WTC11 (cell line): ENCODE measurements around the gene CPLX3. TPM values are rescaled to one million over a fixed set of nuclear protein-coding genes. Genes with fewer than 3 reads are reported as not detected.

ENCODE experiments used
- ATAC-seq: fragments of 200-7000 bp; cut with Tn5 transposase; 2 replicates; pipeline ENCODE4 v1.10.0; 2021; ENCODE audit warnings: mild to moderate bottlenecking, moderate library complexity
- CTCF ChIA-PET: fragments of 300-600 bp; sonication (Branson Sonifier 250); formaldehyde crosslinking; loops from one replicate; lab custom pipeline; 2021; ENCODE audit warnings: antibody characterized with exemption; lab: Charles Lee
- POLR2A ChIA-PET: fragments of 350-600 bp; sonication (Branson Sonifier 250); formaldehyde crosslinking; loops from one replicate; lab custom pipeline; 2021; ENCODE audit warnings: antibody characterized with exemption; lab: Charles Lee
- DNase-seq: peaks from one replicate; pipeline ENCODE4 v3.0.0; 2021; ENCODE audit warnings: low spot score
- H3K27ac Mint-ChIP-seq: 2 replicates; pipeline ENCODE4 v1.8.0; 2021; ENCODE audit warnings: mixed read lengths
- H3K27me3 Mint-ChIP-seq: 2 replicates; pipeline ENCODE4 v1.8.0; 2021; ENCODE audit warnings: low read depth, mild to moderate bottlenecking, moderate library complexity, mixed read lengths
- H3K36me3 Mint-ChIP-seq: 2 replicates; pipeline ENCODE4 v1.8.0; 2021; ENCODE audit warnings: mixed read lengths
- H3K4me1 Mint-ChIP-seq: 2 replicates; pipeline ENCODE4 v1.8.0; 2022; ENCODE audit warnings: mixed read lengths
- H3K4me3 Mint-ChIP-seq: 2 replicates; pipeline ENCODE4 v1.8.0; 2021; ENCODE audit warnings: mild to moderate bottlenecking, moderate library complexity, mixed read lengths
- H3K9me3 Mint-ChIP-seq: 2 replicates; pipeline ENCODE4 v1.8.0; 2021; ENCODE audit warnings: mixed read lengths
- CBFB ChIP-seq: sonication (generic); formaldehyde crosslinking; IDR thresholded peaks from 2 replicates; pipeline ENCODE4 v1.8.1; 2022; ENCODE audit warnings: mild to moderate bottlenecking, low read depth, missing genetic modification reagents
- CDX4 ChIP-seq: fragments of 250-450 bp; sonication (Bioruptor Pico); IDR thresholded peaks from 2 replicates; pipeline ENCODE4 v1.9.0; 2021; ENCODE audit warnings: moderate library complexity, mild to moderate bottlenecking, inconsistent platforms, borderline replicate concordance
- ELF4 ChIP-seq: sonication (generic); formaldehyde crosslinking; IDR thresholded peaks from 2 replicates; pipeline ENCODE4 v1.8.1; 2022; ENCODE audit warnings: low read depth, mild to moderate bottlenecking, moderate library complexity, missing genetic modification reagents
- EMX1 ChIP-seq: fragments of 250-450 bp; sonication (Bioruptor Pico); IDR thresholded peaks from 2 replicates; pipeline ENCODE4 v1.8.0; 2021; ENCODE audit warnings: mild to moderate bottlenecking
- ESRRA ChIP-seq: sonication (generic); formaldehyde crosslinking; IDR thresholded peaks from 2 replicates; pipeline ENCODE4 v1.8.1; 2022; ENCODE audit warnings: mild to moderate bottlenecking, missing genetic modification reagents, borderline replicate concordance
- FOXK1 ChIP-seq: sonication (generic); formaldehyde crosslinking; IDR thresholded peaks from 2 replicates; pipeline ENCODE4 v1.8.0; 2022; ENCODE audit warnings: mild to moderate bottlenecking, moderate library complexity, missing genetic modification reagents
- HMGA2 ChIP-seq: fragments of 250-450 bp; sonication (Bioruptor Pico); IDR thresholded peaks from 2 replicates; pipeline ENCODE4 v1.4.0; 2021; ENCODE audit warnings: mild to moderate bottlenecking, moderate library complexity
- IRF1 ChIP-seq: sonication (generic); formaldehyde crosslinking; IDR thresholded peaks from 2 replicates; pipeline ENCODE4 v1.8.0; 2023; ENCODE audit warnings: missing genetic modification reagents
- JAZF1 ChIP-seq: fragments of 250-450 bp; sonication (Bioruptor Pico); IDR thresholded peaks from 2 replicates; pipeline ENCODE4 v1.9.0; 2021; ENCODE audit warnings: moderate library complexity, mild to moderate bottlenecking, inconsistent platforms
- PRRX2 ChIP-seq: fragments of 250-450 bp; sonication (Bioruptor Pico); IDR thresholded peaks from 2 replicates; pipeline ENCODE4 v1.8.0; 2021; ENCODE audit warnings: mild to moderate bottlenecking
- RELA ChIP-seq: sonication (generic); formaldehyde crosslinking; IDR thresholded peaks from 2 replicates; pipeline ENCODE4 v1.8.1; 2022; ENCODE audit warnings: missing genetic modification reagents, mild to moderate bottlenecking, borderline replicate concordance
- SMAD3 ChIP-seq: sonication (generic); formaldehyde crosslinking; IDR thresholded peaks from 2 replicates; pipeline ENCODE4 v1.8.0; 2022; ENCODE audit warnings: missing genetic modification reagents, mild to moderate bottlenecking, borderline replicate concordance
- SP1 ChIP-seq: sonication (generic); formaldehyde crosslinking; conservative IDR thresholded peaks from 2 replicates; pipeline ENCODE4 v1.8.1; 2022; ENCODE audit warnings: missing genetic modification reagents
- TCF7 ChIP-seq: sonication (generic); formaldehyde crosslinking; IDR thresholded peaks from 2 replicates; pipeline ENCODE4 v1.8.0; 2022; ENCODE audit warnings: mild to moderate bottlenecking, low read depth, missing genetic modification reagents, moderate library complexity
- USF1 ChIP-seq: sonication (generic); formaldehyde crosslinking; IDR thresholded peaks from 2 replicates; pipeline ENCODE4 v1.8.0; 2022; ENCODE audit warnings: mild to moderate bottlenecking, missing genetic modification reagents
- ZNF121 ChIP-seq: sonication (generic); formaldehyde crosslinking; IDR thresholded peaks from 2 replicates; pipeline ENCODE4 v1.8.0; 2023; ENCODE audit warnings: missing genetic modification reagents
- ZNF219 ChIP-seq: sonication (generic); formaldehyde crosslinking; IDR thresholded peaks from 2 replicates; pipeline ENCODE4 v1.8.0; 2023; ENCODE audit warnings: missing genetic modification reagents, mild to moderate bottlenecking, borderline replicate concordance
- ZNF423 ChIP-seq: fragments of 250-450 bp; sonication (Bioruptor Pico); IDR thresholded peaks from 2 replicates; pipeline ENCODE4 v2.1.2; 2022; ENCODE audit warnings: mild to moderate bottlenecking, moderate library complexity
- total RNA-seq: library from RNA; stranded (reverse); gene quantifications from 3 replicates; pipeline ENCODE4 v1.2.3, GENCODE V29; 2021
- TF ChIP-seq, protein P1 (sequence below): sonication (generic); formaldehyde crosslinking; IDR thresholded peaks from 2 replicates; pipeline ENCODE4 v1.8.1; 2023; ENCODE audit warnings: mild to moderate bottlenecking, missing genetic modification reagents
- TF ChIP-seq, protein P2 (sequence below): sonication (generic); formaldehyde crosslinking; IDR thresholded peaks from 2 replicates; pipeline ENCODE4 v1.8.1; 2023; ENCODE audit warnings: mild to moderate bottlenecking, missing genetic modification reagents
- TF ChIP-seq, protein P3 (sequence below): sonication (generic); formaldehyde crosslinking; IDR thresholded peaks from 2 replicates; pipeline ENCODE4 v1.8.0; 2022; ENCODE audit warnings: mild to moderate bottlenecking, missing genetic modification reagents
- TF ChIP-seq, protein P4 (sequence below): fragments of 250-450 bp; sonication (Bioruptor Pico); IDR thresholded peaks from 2 replicates; pipeline ENCODE4 v2.1.2; 2022; ENCODE audit warnings: mild to moderate bottlenecking, moderate library complexity
- TF ChIP-seq, protein P5 (sequence below): fragments of 200-600 bp; IDR thresholded peaks from 2 replicates; pipeline ENCODE4 v1.8.0; 2022; ENCODE audit warnings: antibody characterized with exemption

CPLX3 gene
- total RNA-seq, 1 experiment from 2014 or later: 0.09 TPM

DNA sequence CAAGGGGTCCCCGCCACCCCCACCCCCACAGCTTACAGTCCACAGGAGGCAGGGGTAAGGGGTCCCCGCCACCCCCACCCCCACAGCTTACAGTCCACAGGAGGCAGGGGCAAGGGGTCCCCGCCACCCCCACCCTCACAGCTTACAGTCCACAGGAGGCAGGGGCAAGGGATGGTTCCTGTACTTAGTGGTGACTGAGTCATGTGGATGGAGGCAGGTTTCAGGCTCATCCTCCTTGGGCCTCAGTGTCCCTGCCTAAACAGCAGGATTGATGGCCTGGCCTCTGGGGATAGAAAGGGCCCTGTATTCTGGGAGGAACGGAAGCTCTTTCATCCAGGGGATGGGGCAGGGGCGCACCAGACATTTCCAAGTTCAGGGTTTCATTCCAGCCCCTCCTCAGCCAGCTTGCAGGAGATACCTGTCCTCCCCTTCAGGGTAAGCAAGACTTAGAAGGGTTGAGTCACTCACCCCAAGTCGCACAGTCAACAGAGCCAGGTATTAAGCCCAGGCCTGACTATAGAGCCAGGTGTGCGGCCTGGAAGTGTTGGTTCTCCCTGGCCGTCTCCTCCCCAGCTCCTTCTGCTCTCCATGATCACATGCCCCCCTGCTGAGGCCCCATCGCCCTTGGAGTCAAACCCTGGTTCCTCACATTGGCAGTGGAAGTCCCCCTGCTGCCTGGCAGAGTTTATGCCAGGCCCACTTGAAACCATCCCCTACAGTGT lies 32.0 kb upstream of the CPLX3 start (continued):
- no peak for TF ChIP-seq EMX1 (CRISPR knock-in tag)

GRCh38 chr15:74794970-74795349 lies 31.5 kb upstream of the CPLX3 start:
- ATAC-seq: no peak

DNA sequence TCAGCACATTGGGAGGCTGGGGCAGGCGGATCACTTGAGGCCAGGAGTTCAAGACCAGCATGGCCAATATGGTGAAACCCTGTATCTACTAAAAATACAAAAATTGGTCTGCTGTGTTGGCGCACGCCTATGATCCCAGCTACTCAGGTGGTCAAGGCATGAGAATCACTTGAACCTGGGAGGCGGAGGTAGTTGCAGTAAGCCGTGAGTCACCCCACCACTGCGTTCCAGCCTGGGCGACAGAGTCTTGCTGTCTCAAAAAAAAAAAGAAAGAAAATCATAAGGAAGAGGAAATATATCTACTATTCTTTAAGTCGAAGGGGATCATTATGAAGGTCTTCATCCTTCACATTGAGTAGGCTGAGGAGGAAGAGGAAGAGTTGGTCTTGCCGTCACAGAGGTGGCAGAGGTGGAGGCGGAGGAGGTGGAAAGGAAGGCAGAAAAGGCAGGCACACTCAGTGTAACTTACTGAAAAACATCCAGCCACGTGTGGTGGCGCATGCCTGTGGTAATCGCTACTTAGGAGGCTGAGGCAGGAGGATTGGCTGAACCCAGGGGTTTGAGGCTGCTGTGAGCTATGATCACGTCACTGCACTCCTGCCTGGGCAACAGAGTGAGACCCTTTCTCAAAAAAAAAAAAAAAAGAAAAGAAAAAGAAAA lies 30.3 kb upstream of the CPLX3 start:
- no peak overlapping the region for H3K27ac Mint-ChIP-seq
- peaks cover 19% of the 10 kb centered on the region for H3K4me1 Mint-ChIP-seq
- H3K27me3 Mint-ChIP-seq: no peaks in the 10 kb centered on the region
- no peak overlapping the region for H3K4me3 Mint-ChIP-seq
- ATAC-seq (no peak), DNase-seq (no peak)
- ChIA-PET CTCF (interaction anchor here (1.1 to 4.9 kb wide), 2 partner anchors 21 to 25 kb away, joined by 3 to 101 read pairs; no protein-coding TSS in a partner anchor), POLR2A (no interaction called here)
- no peaks in the 10 kb centered on the region for H3K9me3 Mint-ChIP-seq
- no peaks in the 10 kb centered on the region for H3K36me3 Mint-ChIP-seq
- TF ChIP-seq ZNF121 (CRISPR knock-in tag) (no peak), SP1 (no peak), USF1 (CRISPR knock-in tag) (no peak), HMGA2 (CRISPR knock-in tag) (no peak), RELA (CRISPR knock-in tag) (no peak), ZNF219 (CRISPR knock-in tag) (no peak), ELF4 (CRISPR knock-in tag) (no peak), ZNF423 (CRISPR knock-in tag) (no peak), CDX4 (CRISPR knock-in tag) (no peak), PRRX2 (CRISPR knock-in tag) (no peak)
- TF ChIP-seq, protein P1, sequence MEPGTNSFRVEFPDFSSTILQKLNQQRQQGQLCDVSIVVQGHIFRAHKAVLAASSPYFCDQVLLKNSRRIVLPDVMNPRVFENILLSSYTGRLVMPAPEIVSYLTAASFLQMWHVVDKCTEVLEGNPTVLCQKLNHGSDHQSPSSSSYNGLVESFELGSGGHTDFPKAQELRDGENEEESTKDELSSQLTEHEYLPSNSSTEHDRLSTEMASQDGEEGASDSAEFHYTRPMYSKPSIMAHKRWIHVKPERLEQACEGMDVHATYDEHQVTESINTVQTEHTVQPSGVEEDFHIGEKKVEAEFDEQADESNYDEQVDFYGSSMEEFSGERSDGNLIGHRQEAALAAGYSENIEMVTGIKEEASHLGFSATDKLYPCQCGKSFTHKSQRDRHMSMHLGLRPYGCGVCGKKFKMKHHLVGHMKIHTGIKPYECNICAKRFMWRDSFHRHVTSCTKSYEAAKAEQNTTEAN (CRISPR knock-in tag): no peak
- TF ChIP-seq, protein P2, sequence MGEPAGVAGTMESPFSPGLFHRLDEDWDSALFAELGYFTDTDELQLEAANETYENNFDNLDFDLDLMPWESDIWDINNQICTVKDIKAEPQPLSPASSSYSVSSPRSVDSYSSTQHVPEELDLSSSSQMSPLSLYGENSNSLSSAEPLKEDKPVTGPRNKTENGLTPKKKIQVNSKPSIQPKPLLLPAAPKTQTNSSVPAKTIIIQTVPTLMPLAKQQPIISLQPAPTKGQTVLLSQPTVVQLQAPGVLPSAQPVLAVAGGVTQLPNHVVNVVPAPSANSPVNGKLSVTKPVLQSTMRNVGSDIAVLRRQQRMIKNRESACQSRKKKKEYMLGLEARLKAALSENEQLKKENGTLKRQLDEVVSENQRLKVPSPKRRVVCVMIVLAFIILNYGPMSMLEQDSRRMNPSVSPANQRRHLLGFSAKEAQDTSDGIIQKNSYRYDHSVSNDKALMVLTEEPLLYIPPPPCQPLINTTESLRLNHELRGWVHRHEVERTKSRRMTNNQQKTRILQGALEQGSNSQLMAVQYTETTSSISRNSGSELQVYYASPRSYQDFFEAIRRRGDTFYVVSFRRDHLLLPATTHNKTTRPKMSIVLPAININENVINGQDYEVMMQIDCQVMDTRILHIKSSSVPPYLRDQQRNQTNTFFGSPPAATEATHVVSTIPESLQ (CRISPR knock-in tag): no peak

More at GRCh38 chr15:74794970-74795349, 31.5 kb upstream of the CPLX3 start:
- no peak for DNase-seq
- Mint-ChIP-seq H3K9me3 (no peaks in the 10 kb centered on the region), H3K27ac (no peak overlapping the region; the same call in 1 of the 2 replicates), H3K36me3 (no peaks in the 10 kb centered on the region), H3K4me1 (peaks cover 18% of the 10 kb centered on the region), H3K4me3 (no peak overlapping the region), H3K27me3 (no peaks in the 10 kb centered on the region)
- POLR2A ChIA-PET: no interaction called here
- TF ChIP-seq ESRRA (CRISPR knock-in tag) (no peak), EMX1 (CRISPR knock-in tag) (no peak), CBFB (CRISPR knock-in tag) (no peak), IRF1 (CRISPR knock-in tag) (no peak), FOXK1 (CRISPR knock-in tag) (no peak), SMAD3 (CRISPR knock-in tag) (no peak), JAZF1 (CRISPR knock-in tag) (no peak), TCF7 (CRISPR knock-in tag) (no peak)
- TF ChIP-seq, protein P3, sequence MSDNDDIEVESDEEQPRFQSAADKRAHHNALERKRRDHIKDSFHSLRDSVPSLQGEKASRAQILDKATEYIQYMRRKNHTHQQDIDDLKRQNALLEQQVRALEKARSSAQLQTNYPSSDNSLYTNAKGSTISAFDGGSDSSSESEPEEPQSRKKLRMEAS (CRISPR knock-in tag): no peak
- TF ChIP-seq, protein P4, sequence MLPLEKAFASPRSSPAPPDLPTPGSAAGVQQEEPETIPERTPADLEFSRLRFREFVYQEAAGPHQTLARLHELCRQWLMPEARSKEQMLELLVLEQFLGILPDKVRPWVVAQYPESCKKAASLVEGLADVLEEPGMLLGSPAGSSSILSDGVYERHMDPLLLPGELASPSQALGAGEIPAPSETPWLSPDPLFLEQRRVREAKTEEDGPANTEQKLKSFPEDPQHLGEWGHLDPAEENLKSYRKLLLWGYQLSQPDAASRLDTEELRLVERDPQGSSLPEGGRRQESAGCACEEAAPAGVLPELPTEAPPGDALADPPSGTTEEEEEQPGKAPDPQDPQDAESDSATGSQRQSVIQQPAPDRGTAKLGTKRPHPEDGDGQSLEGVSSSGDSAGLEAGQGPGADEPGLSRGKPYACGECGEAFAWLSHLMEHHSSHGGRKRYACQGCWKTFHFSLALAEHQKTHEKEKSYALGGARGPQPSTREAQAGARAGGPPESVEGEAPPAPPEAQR (CRISPR knock-in tag): no peak
- TF ChIP-seq, protein P5, sequence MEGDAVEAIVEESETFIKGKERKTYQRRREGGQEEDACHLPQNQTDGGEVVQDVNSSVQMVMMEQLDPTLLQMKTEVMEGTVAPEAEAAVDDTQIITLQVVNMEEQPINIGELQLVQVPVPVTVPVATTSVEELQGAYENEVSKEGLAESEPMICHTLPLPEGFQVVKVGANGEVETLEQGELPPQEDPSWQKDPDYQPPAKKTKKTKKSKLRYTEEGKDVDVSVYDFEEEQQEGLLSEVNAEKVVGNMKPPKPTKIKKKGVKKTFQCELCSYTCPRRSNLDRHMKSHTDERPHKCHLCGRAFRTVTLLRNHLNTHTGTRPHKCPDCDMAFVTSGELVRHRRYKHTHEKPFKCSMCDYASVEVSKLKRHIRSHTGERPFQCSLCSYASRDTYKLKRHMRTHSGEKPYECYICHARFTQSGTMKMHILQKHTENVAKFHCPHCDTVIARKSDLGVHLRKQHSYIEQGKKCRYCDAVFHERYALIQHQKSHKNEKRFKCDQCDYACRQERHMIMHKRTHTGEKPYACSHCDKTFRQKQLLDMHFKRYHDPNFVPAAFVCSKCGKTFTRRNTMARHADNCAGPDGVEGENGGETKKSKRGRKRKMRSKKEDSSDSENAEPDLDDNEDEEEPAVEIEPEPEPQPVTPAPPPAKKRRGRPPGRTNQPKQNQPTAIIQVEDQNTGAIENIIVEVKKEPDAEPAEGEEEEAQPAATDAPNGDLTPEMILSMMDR: no peak
- CTCF ChIA-PET: interaction anchor here (1.1 to 3.7 kb wide), 2 partner anchors 22 to 24 kb away, joined by 3 to 79 read pairs; no protein-coding TSS in a partner anchor
